Kidney glomerular epithelial cell (primary cell): ENCODE data around the gene SMIM21.
A peak's percentile ranks its signal among the peaks of the same experiment; 100 is the strongest.

ENCODE experiments used
- DNase-seq: peaks from one replicate; lab custom pipeline; 2025; lab: John Stamatoyannopoulos, UW

The SMIM21 gene

DNA sequence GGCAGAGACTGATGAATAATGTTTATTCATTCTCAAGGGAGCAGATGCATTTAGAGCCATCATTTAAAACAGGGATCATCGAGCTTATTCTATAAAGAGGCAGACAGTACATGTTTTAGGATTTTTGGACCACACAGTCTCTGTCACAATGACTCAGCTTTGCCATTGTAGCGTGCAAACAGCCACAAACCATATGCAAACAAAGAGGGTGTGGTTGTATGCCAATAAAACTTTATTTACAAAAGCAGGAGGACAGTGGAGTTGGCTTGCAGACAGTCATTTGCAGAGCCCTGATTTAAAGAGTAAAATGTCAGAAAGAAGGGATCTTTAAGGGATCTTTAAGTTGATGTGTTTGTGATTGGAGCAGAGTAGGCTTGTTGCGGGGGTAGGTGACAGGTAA is 51.5 kb downstream of the SMIM21 start:
- DNase-seq, result no peak

- no peak for DNase-seq
These were observed 52.2 kb downstream of the SMIM21 start for GRCh38 chr18:75375341-75375740.

DNA sequence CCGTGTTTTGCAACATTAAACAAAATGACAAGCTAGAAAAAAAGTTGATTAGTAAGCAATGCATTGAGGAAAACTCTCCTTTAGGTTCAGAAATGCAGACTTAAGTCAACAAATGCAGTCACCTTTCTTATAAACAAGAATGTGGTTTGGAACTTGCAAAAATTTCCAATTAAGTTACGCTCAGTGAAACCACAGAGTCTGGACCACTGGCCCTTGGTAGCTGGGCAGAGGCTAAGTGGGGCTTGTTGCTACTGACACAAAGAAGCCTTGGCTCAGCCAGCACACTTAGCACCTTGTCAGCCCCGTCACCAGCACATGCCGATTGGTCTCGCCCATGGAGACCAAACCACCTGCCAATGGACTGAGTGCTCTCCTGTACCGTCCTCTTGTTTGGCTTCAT is 53.0 kb downstream of the SMIM21 start:
- DNase-seq, result no peak

- no peak for DNase-seq
These were observed 58.3 kb downstream of the SMIM21 start for GRCh38 chr18:75369026-75369721.

DNA sequence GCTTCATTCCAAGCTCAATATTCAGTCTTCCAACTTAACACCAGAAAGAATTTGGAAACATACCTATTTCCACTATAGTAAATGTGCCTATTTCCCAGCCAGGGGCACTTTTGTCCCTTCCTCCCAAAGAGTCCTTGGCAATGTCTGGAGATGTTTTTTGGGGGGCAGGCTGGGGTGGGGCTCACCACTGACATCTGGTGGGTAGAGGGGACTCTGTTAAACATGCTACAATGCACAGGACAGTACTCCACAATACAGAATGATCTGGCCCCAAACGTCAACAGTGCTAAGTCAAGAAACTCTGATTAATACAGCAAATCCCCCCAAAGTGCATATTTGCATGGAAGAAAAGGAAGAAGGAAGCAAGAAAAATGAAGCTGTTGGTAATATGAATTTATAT is 61.7 kb downstream of the SMIM21 start:
- DNase-seq, result no peak

GRCh38 chr18:75365254-75365629 is 62.3 kb downstream of the SMIM21 start:
- no peak for DNase-seq

DNA sequence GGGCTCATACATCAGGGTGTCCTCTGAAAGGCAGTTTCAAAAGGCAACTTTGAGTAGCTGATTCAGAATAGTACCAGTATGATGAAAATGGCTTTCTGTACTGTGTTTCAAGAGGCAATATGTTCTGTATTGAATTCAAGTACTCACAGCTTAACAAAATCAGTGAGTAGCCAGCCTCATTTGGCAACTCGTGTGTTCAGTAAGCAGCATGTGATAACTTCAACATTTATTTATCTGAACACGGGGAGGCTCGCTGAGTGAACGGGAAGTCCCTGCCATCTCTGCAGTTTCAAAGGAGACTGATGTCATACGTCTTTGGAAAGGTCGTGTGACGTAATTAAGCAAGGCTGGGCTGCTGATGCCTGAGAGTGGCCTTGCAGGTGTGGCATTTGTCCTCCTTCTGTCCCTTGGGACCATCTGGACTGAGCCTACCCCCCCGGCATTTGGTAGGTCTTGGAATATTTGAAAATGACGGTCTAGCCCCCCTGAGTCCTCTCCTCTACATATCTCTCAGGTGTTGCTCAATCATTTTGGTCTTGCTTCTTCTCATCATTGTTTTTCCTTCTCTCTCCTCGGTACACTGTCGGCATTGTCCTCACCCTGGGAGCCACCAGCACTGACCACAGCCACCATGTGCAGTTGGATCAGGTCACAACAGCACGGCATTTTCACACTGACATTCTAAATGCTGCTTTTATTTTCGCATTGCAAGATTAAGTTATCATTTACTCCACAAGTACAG is 62.8 kb downstream of the SMIM21 start:
- DNase-seq, result no peak

- no peak for DNase-seq
These were observed 63.9 kb downstream of the SMIM21 start for GRCh38 chr18:75363446-75364225.

DNA sequence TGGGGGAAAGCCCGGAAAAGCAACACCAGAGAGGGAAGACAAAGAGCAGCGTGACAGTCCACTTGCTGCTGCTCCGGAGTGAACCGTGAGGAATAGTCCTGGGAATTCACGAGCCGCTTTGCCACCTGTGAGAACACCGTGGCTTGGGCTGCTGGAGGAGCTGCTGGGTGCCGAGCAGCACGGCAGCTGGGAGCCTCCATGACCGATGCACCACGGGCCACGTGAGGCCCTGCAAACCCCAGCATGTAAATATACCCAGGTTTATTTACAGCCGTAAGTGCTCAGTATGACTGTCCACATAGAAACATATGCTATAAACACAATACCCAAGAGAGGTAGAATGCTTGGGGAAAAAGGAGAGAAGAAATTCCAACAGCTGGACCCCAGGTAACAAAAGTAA is 65.1 kb downstream of the SMIM21 start:
- no peak for DNase-seq

GRCh38 chr18:75360941-75361340 is 66.6 kb downstream of the SMIM21 start:
- DNase-seq, result no peak

DNA sequence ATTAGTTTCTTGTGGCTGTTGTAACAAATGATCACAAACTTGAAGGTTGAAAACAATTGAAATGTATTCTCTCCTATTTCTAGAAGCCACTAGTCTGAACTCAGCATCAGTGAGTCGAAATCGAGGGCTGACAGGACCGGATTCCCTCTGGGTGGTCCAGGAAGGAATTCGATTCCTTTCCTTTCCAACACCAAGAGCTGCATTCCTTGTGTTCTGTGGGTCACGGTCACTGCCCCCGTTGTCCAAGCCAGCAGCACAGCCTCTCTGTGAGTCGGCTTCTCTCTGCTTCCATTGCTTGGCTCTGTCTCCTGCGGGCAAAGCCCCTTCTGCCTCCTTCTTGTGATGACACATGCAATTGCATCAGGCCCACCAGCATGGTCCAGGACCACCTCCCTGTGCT is 67.3 kb downstream of the SMIM21 start:
- DNase-seq, result peak; percentile 52
